ENCODE measurements around the gene PC.

GRCh38 chr11:66964495-66964894, 6.3 kb upstream of the PC start:
- TF ChIP-seq TCF12 (IDR thresholded peaks at IDR 0.05; ENCODE audit: low read depth): no peak
- no peak for TF ChIP-seq EP300 (IDR thresholded peaks at IDR 0.05; ENCODE audit: borderline replicate concordance)
- no peak for TF ChIP-seq REST (IDR thresholded peaks at IDR 0.05; ENCODE audit: low read depth)
- no peak for TF ChIP-seq TAF1 (IDR thresholded peaks at IDR 0.05; ENCODE audit: low read depth)
- no peak for TF ChIP-seq FOXM1 (IDR thresholded peaks at IDR 0.05; ENCODE audit: borderline replicate concordance, low read depth)
- TF ChIP-seq EGR1 (IDR thresholded peaks at IDR 0.05): no peak

Data from Ishikawa (cell line).